ENCODE data around the gene MGAT5B. TPM values are rescaled to one million over a fixed set of nuclear protein-coding genes. Genes with fewer than 3 reads are reported as not detected.

Gene MGAT5B
- total and polyA plus RNA-seq, 4 donors: 0.28 to 0.67 (median 0.46) TPM

- Histone ChIP-seq H3K27me3 (ENCODE audit: control insufficient read depth in 3 of 3, insufficient read depth in 3 of 3, low read length in 2 of 3) (peaks cover 0 to 4% (median 0%) of the 10 kb centered on the region in 3 donors), H3K36me3 (ENCODE audit: control insufficient read depth in 4 of 4, insufficient read depth in 4 of 4, low read length in 4 of 4) (no peaks in the 10 kb centered on the region), H3K4me1 (ENCODE audit: control insufficient read depth in 5 of 5, insufficient read depth in 5 of 5, low read length in 5 of 5) (no peaks in the 10 kb centered on the region), H3K4me3 (no peak overlapping the region), H3K27ac (ENCODE audit: low read depth in 1 of 2, low read length in 1 of 2) (no peak overlapping the region), H3K9me3 (ENCODE audit: control insufficient read depth in 4 of 4, insufficient read depth in 3 of 4, low read length in 3 of 4) (peaks cover 0 to 2% (median 0%) of the 10 kb centered on the region in 4 donors), H3K9ac (ENCODE audit: insufficient read depth in 1 of 2, low read length in 2 of 2) (no peak overlapping the region)
- 84 to 91% methylated on average over 16 of the region's 16 CpGs for WGBS, 2 donors
- TF ChIP-seq CTCF (IDR thresholded peaks at IDR 0.05; ENCODE audit: control extremely low read depth, extremely low read depth): no peak
- DNase-seq: no peak
- ATAC-seq (ENCODE audit: insufficient read depth, low FRiP score): no peak
These were observed 76.3 kb downstream of the MGAT5B start for GRCh38 chr17:76944477-76944876.

GRCh38 chr17:76946111-76946771 lies 78.0 kb downstream of the MGAT5B start:
- WGBS, 2 donors: 84 to 95% methylated on average over 18 of the region's 18 CpGs
- Histone ChIP-seq H3K27ac (ENCODE audit: low read depth in 1 of 2, low read length in 1 of 2) (no peak overlapping the region), H3K27me3 (ENCODE audit: control insufficient read depth in 3 of 3, insufficient read depth in 3 of 3, low read length in 2 of 3) (peaks cover 0 to 4% (median 0%) of the 10 kb centered on the region in 3 donors), H3K36me3 (ENCODE audit: control insufficient read depth in 4 of 4, insufficient read depth in 4 of 4, low read length in 4 of 4) (no peaks in the 10 kb centered on the region), H3K4me1 (ENCODE audit: control insufficient read depth in 5 of 5, insufficient read depth in 5 of 5, low read length in 5 of 5) (no peaks in the 10 kb centered on the region), H3K9me3 (ENCODE audit: control insufficient read depth in 4 of 4, insufficient read depth in 3 of 4, low read length in 3 of 4) (no peaks in the 10 kb centered on the region), H3K9ac (ENCODE audit: insufficient read depth in 1 of 2, low read length in 2 of 2) (no peak overlapping the region), H3K4me3 (no peak overlapping the region)
- TF ChIP-seq CTCF (IDR thresholded peaks at IDR 0.05; ENCODE audit: control extremely low read depth, extremely low read depth): no peak
- ATAC-seq (ENCODE audit: insufficient read depth, low FRiP score) (no peak), DNase-seq (no peak)

- ATAC-seq (ENCODE audit: insufficient read depth, low FRiP score) (no peak), DNase-seq (no peak)
- H3K4me1 ChIP-seq (ENCODE audit: control insufficient read depth in 5 of 5, insufficient read depth in 5 of 5, low read length in 5 of 5): no peaks in the 10 kb centered on the region
- no peaks in the 10 kb centered on the region for H3K9me3 ChIP-seq (ENCODE audit: control insufficient read depth in 4 of 4, insufficient read depth in 3 of 4, low read length in 3 of 4)
- H3K36me3 ChIP-seq (ENCODE audit: control insufficient read depth in 4 of 4, insufficient read depth in 4 of 4, low read length in 4 of 4): no peaks in the 10 kb centered on the region
- H3K27me3 ChIP-seq (ENCODE audit: control insufficient read depth in 3 of 3, insufficient read depth in 3 of 3, low read length in 2 of 3): peaks cover 0 to 4% (median 0%) of the 10 kb centered on the region in 3 donors
- WGBS, 2 donors: 74 to 77% methylated on average over 10 of the region's 10 CpGs
- no peak overlapping the region for H3K9ac ChIP-seq (ENCODE audit: insufficient read depth in 1 of 2, low read length in 2 of 2)
- H3K27ac ChIP-seq (ENCODE audit: low read depth in 1 of 2, low read length in 1 of 2): no peak overlapping the region
- no peak overlapping the region for H3K4me3 ChIP-seq
- TF ChIP-seq CTCF (IDR thresholded peaks at IDR 0.05; ENCODE audit: control extremely low read depth, extremely low read depth): no peak
These were observed 78.5 kb downstream of the MGAT5B start for GRCh38 chr17:76946772-76947135.

- H3K36me3 ChIP-seq (ENCODE audit: control insufficient read depth in 4 of 4, insufficient read depth in 4 of 4, low read length in 4 of 4): no peaks in the 10 kb centered on the region
- H3K27me3 ChIP-seq (ENCODE audit: control insufficient read depth in 3 of 3, insufficient read depth in 3 of 3, low read length in 2 of 3): peaks cover 0 to 4% (median 0%) of the 10 kb centered on the region in 3 donors
- H3K4me1 ChIP-seq (ENCODE audit: control insufficient read depth in 5 of 5, insufficient read depth in 5 of 5, low read length in 5 of 5): no peaks in the 10 kb centered on the region
- WGBS, 2 donors: 86% methylated on average over 10 of the region's 10 CpGs
- no peak for ATAC-seq (ENCODE audit: insufficient read depth, low FRiP score)
- no peaks in the 10 kb centered on the region for H3K9me3 ChIP-seq (ENCODE audit: control insufficient read depth in 4 of 4, insufficient read depth in 3 of 4, low read length in 3 of 4)
- TF ChIP-seq CTCF (IDR thresholded peaks at IDR 0.05; ENCODE audit: control extremely low read depth, extremely low read depth): no peak
- no peak overlapping the region for H3K9ac ChIP-seq (ENCODE audit: insufficient read depth in 1 of 2, low read length in 2 of 2)
- no peak overlapping the region for H3K4me3 ChIP-seq
- no peak overlapping the region for H3K27ac ChIP-seq (ENCODE audit: low read depth in 1 of 2, low read length in 1 of 2)
- no peak for DNase-seq
These were observed 79.1 kb downstream of the MGAT5B start for GRCh38 chr17:76947309-76947708.
